ENCODE measurements around the gene CLRN3. TPM values are rescaled to one million over a fixed set of nuclear protein-coding genes. Genes with fewer than 3 reads are reported as not detected.

Gene CLRN3
- polyA plus RNA-seq, 2 of the 4 experiments (the other 2 are of a cell fraction) = 0.08 TPM; not detected in 1

GRCh38 chr10:127896590-127896989 lies 3.8 kb upstream of the CLRN3 start:
- ATAC-seq (no peak), DNase-seq (ENCODE audit: low read depth in 1 of 2, low spot score in 1 of 2) (no peak), FAIRE-seq (no peak)
- TF ChIP-seq MAFK (IDR thresholded peaks at IDR 0.05; ENCODE audit: partially characterized antibody) (peak; percentile 27), SREBF2 (IDR thresholded peaks at IDR 0.05) (no peak)
- CTCF ChIA-PET = no interaction called here
- Histone ChIP-seq H3K4me2 (no peak overlapping the region), H3K4me1 (no peaks in the 10 kb centered on the region), H3K9me3 (peaks cover 5% of the 10 kb centered on the region; the same call in 2 of the 3 replicates), H3K27ac (no peak overlapping the region), H3K4me3 (no peak overlapping the region)
- POLR2A ChIA-PET = no interaction called here

GRCh38 chr10:127894146-127894545 lies 1.4 kb upstream of the CLRN3 start:
- TF ChIP-seq USF2 (IDR thresholded peaks at IDR 0.05) (no peak), POLR2AphosphoS2 (conservative IDR thresholded peaks at IDR 0.05; ENCODE audit: low read length) (no peak), CEBPB (IDR thresholded peaks at IDR 0.05) (no peak), HMGXB4 (CRISPR knock-in tag; IDR thresholded peaks at IDR 0.05; ENCODE audit: borderline replicate concordance) (no peak), CTCF (IDR thresholded peaks at IDR 0.05) (no peak), EHF (CRISPR knock-in tag; IDR thresholded peaks at IDR 0.05) (no peak)
- H3K9me3 ChIP-seq = peaks cover 5% of the 10 kb centered on the region; the same call in 2 of the 3 replicates
- POLR2A ChIA-PET = no interaction called here
- CTCF ChIA-PET = interaction anchor here (1.4 kb wide), 1 partner anchor 117 kb away, joined by 5 read pairs; no protein-coding TSS in a partner anchor
- FAIRE-seq = no peak
- H3K4me3 ChIP-seq = no peak overlapping the region
- ATAC-seq = no peak
- 38% methylated on average over 1 of the region's 1 CpG for WGBS (ENCODE audit: missing lambda C conversion rate)
- no peak overlapping the region for H3K27ac ChIP-seq
- no peak overlapping the region for H3K4me2 ChIP-seq
- no peak for DNase-seq (ENCODE audit: low read depth in 1 of 2, low spot score in 1 of 2)
- no peaks in the 10 kb centered on the region for H3K4me1 ChIP-seq

- no peak overlapping the region for H3K27ac ChIP-seq
- no peak overlapping the region for H3K4me2 ChIP-seq
- 42% methylated on average over 3 of the region's 3 CpGs for WGBS (ENCODE audit: missing lambda C conversion rate)
- CTCF ChIA-PET = interaction anchor here (1.5 to 4.8 kb wide), 2 partner anchors 15 to 120 kb away, joined by 7 to 26 read pairs; partner anchors contain the start of gene PTPRE
- POLR2A ChIA-PET = no interaction called here
- no peaks in the 10 kb centered on the region for H3K9me3 ChIP-seq
- DNase-seq (ENCODE audit: low read depth in 1 of 2, low spot score in 1 of 2) (no peak), ATAC-seq (no peak), FAIRE-seq (no peak)
- no peaks in the 10 kb centered on the region for H3K4me1 ChIP-seq
- H3K4me3 ChIP-seq = no peak overlapping the region
- no peak for TF ChIP-seq FOSB (CRISPR knock-in tag; IDR thresholded peaks at IDR 0.05)
- TF ChIP-seq SMC3 (IDR thresholded peaks at IDR 0.05) = no peak
- TF ChIP-seq RARB (CRISPR knock-in tag; IDR thresholded peaks at IDR 0.05) = no peak
- no peak for TF ChIP-seq ATOH8 (CRISPR knock-in tag; IDR thresholded peaks at IDR 0.05; ENCODE audit: low read depth)
- no peak for TF ChIP-seq MAX (IDR thresholded peaks at IDR 0.05)
- no peak for TF ChIP-seq RFX5 (IDR thresholded peaks at IDR 0.05)
- TF ChIP-seq EP300 (IDR thresholded peaks at IDR 0.05) = no peak
- no peak for TF ChIP-seq NFE2L2 (conservative IDR thresholded peaks at IDR 0.05; ENCODE audit: low read length)
- TF ChIP-seq KDM5A (IDR thresholded peaks at IDR 0.05) = no peak
- TF ChIP-seq REST (IDR thresholded peaks at IDR 0.05) = no peak
- no peak for TF ChIP-seq HOXB13 (CRISPR knock-in tag; IDR thresholded peaks at IDR 0.05; ENCODE audit: low read depth)
- TF ChIP-seq HDAC2 (IDR thresholded peaks at IDR 0.05) = no peak
- TF ChIP-seq E2F6 (IDR thresholded peaks at IDR 0.05; ENCODE audit: borderline replicate concordance, low read depth) = no peak
- no peak for TF ChIP-seq POLR2AphosphoS2 (conservative IDR thresholded peaks at IDR 0.05; ENCODE audit: low read length)
- no peak for TF ChIP-seq PBX3 (IDR thresholded peaks at IDR 0.05)
- TF ChIP-seq EHF (CRISPR knock-in tag; IDR thresholded peaks at IDR 0.05) = no peak
- no peak for TF ChIP-seq ZC3H11A (IDR thresholded peaks at IDR 0.05)
These were observed 1.9 kb downstream of the CLRN3 start for GRCh38 chr10:127890832-127891334.

Measured in A549 (cell line).